GM23338 (cell line): Measurements from ENCODE around the gene TGM2. TPM values are rescaled to one million over a fixed set of nuclear protein-coding genes. Genes with fewer than 3 reads are reported as not detected.

ENCODE experiments used
- polyA plus RNA-seq: library from polyadenylated mRNA; unstranded; fragments of >200 nt; fragmentation: Nextera tagmentation; extraction: Ambion mirVana; gene quantifications from 2 replicates; pipeline ENCODE4 v1.2.1, GENCODE V29; 2016
- small RNA-seq: library from RNA; depleted of rRNA; stranded (forward); fragments of <200 nt; gene quantifications from one replicate; pipeline ENCODE3, GENCODE V24; 2014; ENCODE audit warnings: low replicate concordance
- total RNA-seq: library from RNA; depleted of rRNA; stranded (reverse); fragments of >200 nt; shearing (Covaris generic); gene quantifications from 2 replicates; pipeline ENCODE4 v1.2.3, GENCODE V29; 2014; rRNA removed

TGM2 gene
- total and polyA plus RNA-seq, 2 experiments from 2014 or later = 0.45 to 1.0 TPM

Small RNA genes lying within 50 kb of the gene (small RNA-seq; reads per million reads assigned to genes)
- not detected for gene RN7SL237P

Other genes starting within 250 kb of the TGM2 start
- 48.7 and 56.4 TPM in 2 replicates for gene TTI1, start 131.8 kb downstream of the TGM2 start, total RNA-seq
- gene TTI1, start 131.8 kb downstream of the TGM2 start, polyA plus RNA-seq = 17.3 and 17.8 TPM in 2 replicates
- 14.8 and 24.3 TPM in 2 replicates for gene RPRD1B, start 131.5 kb downstream of the TGM2 start, total RNA-seq
- 6.3 and 7.3 TPM in 2 replicates for gene RPRD1B, start 131.5 kb downstream of the TGM2 start, polyA plus RNA-seq
- 0.12 and 0.28 TPM in 2 replicates for gene KIAA1755, start 95.5 kb upstream of the TGM2 start, total RNA-seq
- gene KIAA1755, start 95.5 kb upstream of the TGM2 start, polyA plus RNA-seq = not detected in 2 replicates
- not detected in 2 replicates for gene BPI, start 138.9 kb upstream of the TGM2 start, total RNA-seq
- not detected in 2 replicates for gene BPI, start 138.9 kb upstream of the TGM2 start, polyA plus RNA-seq
- 0.10 and 0.35 TPM in 2 replicates for gene LBP, start 181.2 kb upstream of the TGM2 start, total RNA-seq
- 0.19 TPM in 1 of 2 replicates, not detected in the other for gene LBP, start 181.2 kb upstream of the TGM2 start, polyA plus RNA-seq